Caco-2 (cell line): ENCODE data around the gene DEDD2. TPM values are rescaled to one million over a fixed set of nuclear protein-coding genes. Genes with fewer than 3 reads are reported as not detected.
A peak's percentile ranks its signal among the peaks of the same experiment; 100 is the strongest.

ENCODE experiments used
- BruUV-seq: library from RNA; stranded (reverse); fragments of 400-500 nt; replicated peaks from 2 replicates; lab custom pipeline; 2021; lab: Mats Ljungman, UMichigan
- CTCF ChIA-PET: fragments of 300-600 bp; sonication (Branson Sonifier 250); formaldehyde crosslinking; loops from one replicate; lab custom pipeline; 2022; ENCODE audit warnings: antibody characterized with exemption; lab: Charles Lee
- POLR2A ChIA-PET: fragments of 300-600 bp; sonication (Branson Sonifier 250); formaldehyde crosslinking; loops from one replicate; lab custom pipeline; 2022; ENCODE audit warnings: antibody characterized with exemption; lab: Charles Lee
- DNase-seq, 2 experiments: peaks; one replicate each; pipeline versions ENCODE4 v3.0.0 to v3.0.0-alpha.2; 2020 to 2022
- H3K27me3 ChIP-seq: replicated peaks from 2 replicates; pipeline ENCODE4 v1.6.0; 2011; ENCODE audit warnings: low read length; ENCODE audit not compliant: control insufficient read depth, insufficient read depth
- H3K36me3 ChIP-seq: 2 replicates; pipeline ENCODE4 v1.5.1; 2011; ENCODE audit warnings: low read length; ENCODE audit not compliant: control insufficient read depth, insufficient read depth
- H3K4me1 ChIP-seq: fragments of 250-450 bp; sonication (Bioruptor Pico); 2 replicates; pipeline ENCODE4 v1.5.1; 2020; ENCODE audit warnings: mild to moderate bottlenecking
- H3K4me3 ChIP-seq: 2 replicates; pipeline ENCODE4 v1.5.1; 2011; ENCODE audit warnings: low read depth, mild to moderate bottlenecking, control low read depth, low read length
- H3K9me3 ChIP-seq: fragments of 250-450 bp; sonication (Bioruptor Pico); 2 replicates; pipeline ENCODE4 v1.5.1; 2020; ENCODE audit warnings: mild to moderate bottlenecking, moderate library complexity
- H3K27ac Mint-ChIP-seq: one replicate; pipeline ENCODE4 v1.8.0; 2022; ENCODE audit warnings: mixed read lengths; ENCODE audit not compliant: unreplicated experiment
- H3K27me3 Mint-ChIP-seq: one replicate; pipeline ENCODE4 v1.8.0; 2022; ENCODE audit warnings: mixed read lengths; ENCODE audit not compliant: insufficient read depth, unreplicated experiment
- H3K36me3 Mint-ChIP-seq: one replicate; pipeline ENCODE4 v1.8.0; 2022; ENCODE audit warnings: mild to moderate bottlenecking, mixed read lengths; ENCODE audit not compliant: insufficient read depth, unreplicated experiment
- H3K4me1 Mint-ChIP-seq: one replicate; pipeline ENCODE4 v1.8.0; 2022; ENCODE audit warnings: low read depth, mixed read lengths; ENCODE audit not compliant: unreplicated experiment
- H3K4me3 Mint-ChIP-seq: one replicate; pipeline ENCODE4 v1.8.0; 2022; ENCODE audit warnings: mild to moderate bottlenecking, moderate library complexity, mixed read lengths; ENCODE audit not compliant: unreplicated experiment
- H3K9me3 Mint-ChIP-seq: one replicate; pipeline ENCODE4 v1.8.0; 2022; ENCODE audit warnings: mixed read lengths; ENCODE audit not compliant: unreplicated experiment
- intact Hi-C: fragments of 100-400 bp; cut with micrococcal nuclease; formaldehyde crosslinking; loops from one replicate; pipeline ENCODE4 v1.10.0; 2022; ENCODE audit not compliant: unreplicated experiment
- total RNA-seq: library from RNA; stranded (reverse); gene quantifications from 2 replicates; pipeline ENCODE4 v1.2.3, GENCODE V29; 2022
- TF ChIP-seq, protein P1 (sequence below), 2 experiments: fragments of 200-600 bp in 1 of 2; IDR thresholded peaks; 1 replicate in 1 of 2; 2 replicates in 1 of 2; pipeline versions ENCODE4 v1.5.1 to v1.8.0; 2011 to 2022; ENCODE audit warnings: antibody characterized with exemption in 1 of 2, control low read depth in 1 of 2, inconsistent platforms in 1 of 2, low read depth in 1 of 2, low read length in 1 of 2, mild to moderate bottlenecking in 1 of 2, moderate library complexity in 1 of 2; ENCODE audit not compliant: insufficient read depth in 1 of 2, severe bottlenecking in 1 of 2, unreplicated experiment in 1 of 2

DEDD2 gene
- total RNA-seq, 1 experiment from 2014 or later: 31.2 TPM

DNA sequence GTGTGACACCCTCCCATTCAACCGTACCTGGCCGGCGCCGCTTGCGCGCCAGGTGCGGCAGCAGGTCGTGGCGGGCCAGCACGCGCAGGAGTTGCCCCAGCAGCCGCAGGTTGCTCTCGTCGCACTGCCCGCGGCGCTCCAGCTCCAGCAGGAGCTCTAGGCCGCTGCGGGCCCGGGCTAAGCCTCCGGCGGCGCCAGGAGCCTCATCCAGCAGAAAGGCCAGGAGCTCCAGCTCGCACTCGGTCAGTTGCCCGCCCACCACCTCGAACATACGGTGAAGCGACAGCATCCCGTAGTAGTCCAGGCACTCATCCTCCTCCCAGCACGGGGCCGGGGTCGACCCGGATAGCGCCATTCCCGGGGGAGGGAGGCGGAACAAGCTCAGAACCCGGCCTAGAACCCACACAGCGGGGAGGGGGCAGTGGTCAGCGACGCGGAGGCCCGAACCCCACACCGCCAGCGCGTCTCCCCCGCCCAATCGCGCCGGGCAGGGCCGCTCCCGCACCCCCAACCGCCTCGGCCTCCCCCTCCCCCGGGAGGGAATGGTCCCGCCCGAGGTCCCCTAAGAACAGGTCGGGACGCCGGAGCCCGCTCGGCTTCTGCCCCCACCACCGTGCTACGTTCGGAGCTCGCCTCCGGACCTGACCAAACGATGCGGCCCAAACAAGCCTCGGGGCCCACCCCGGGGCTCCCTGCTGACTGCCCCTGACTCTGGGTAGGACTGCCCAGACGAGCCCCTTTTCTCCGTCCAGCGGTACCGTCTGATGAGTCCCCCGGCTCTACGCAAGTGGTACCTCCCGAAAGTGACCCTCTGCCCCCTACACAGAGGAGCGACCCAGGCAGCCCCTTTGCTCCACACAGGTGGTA, 591 bp downstream of the DEDD2 start:
- Mint-ChIP-seq H3K4me3 (peak overlapping the region; percentile 81), H3K4me1 (peaks cover 17% of the 10 kb centered on the region), H3K27ac (peak overlapping the region; percentile 85), H3K27me3 (no peaks in the 10 kb centered on the region), H3K9me3 (no peaks in the 10 kb centered on the region), H3K36me3 (peaks cover 55% of the 10 kb centered on the region)
- Histone ChIP-seq H3K36me3 (no peaks in the 10 kb centered on the region), H3K27me3 (no peaks in the 10 kb centered on the region), H3K4me1 (peaks cover 25% of the 10 kb centered on the region), H3K4me3 (peak overlapping the region; percentile 97), H3K9me3 (no peaks in the 10 kb centered on the region)
- BruUV-seq: no TSS peak
- TF ChIP-seq, protein P1, sequence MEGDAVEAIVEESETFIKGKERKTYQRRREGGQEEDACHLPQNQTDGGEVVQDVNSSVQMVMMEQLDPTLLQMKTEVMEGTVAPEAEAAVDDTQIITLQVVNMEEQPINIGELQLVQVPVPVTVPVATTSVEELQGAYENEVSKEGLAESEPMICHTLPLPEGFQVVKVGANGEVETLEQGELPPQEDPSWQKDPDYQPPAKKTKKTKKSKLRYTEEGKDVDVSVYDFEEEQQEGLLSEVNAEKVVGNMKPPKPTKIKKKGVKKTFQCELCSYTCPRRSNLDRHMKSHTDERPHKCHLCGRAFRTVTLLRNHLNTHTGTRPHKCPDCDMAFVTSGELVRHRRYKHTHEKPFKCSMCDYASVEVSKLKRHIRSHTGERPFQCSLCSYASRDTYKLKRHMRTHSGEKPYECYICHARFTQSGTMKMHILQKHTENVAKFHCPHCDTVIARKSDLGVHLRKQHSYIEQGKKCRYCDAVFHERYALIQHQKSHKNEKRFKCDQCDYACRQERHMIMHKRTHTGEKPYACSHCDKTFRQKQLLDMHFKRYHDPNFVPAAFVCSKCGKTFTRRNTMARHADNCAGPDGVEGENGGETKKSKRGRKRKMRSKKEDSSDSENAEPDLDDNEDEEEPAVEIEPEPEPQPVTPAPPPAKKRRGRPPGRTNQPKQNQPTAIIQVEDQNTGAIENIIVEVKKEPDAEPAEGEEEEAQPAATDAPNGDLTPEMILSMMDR (IDR thresholded peaks at IDR 0.05; ENCODE audit: insufficient read depth in 1 of 2, low read depth in 1 of 2, low read length in 1 of 2, severe bottlenecking in 1 of 2, unreplicated experiment in 1 of 2): no peak
- ChIA-PET CTCF (interaction anchor here (1.0 kb wide), 1 partner anchor 28 kb away, joined by 3 read pairs; no protein-coding TSS in a partner anchor), POLR2A (interaction anchor here (1.4 to 2.6 kb wide), 2 partner anchors 26 to 180 kb away, joined by 3 to 23 read pairs; partner anchors contain the start of gene GSK3A)
- intact Hi-C loops: loop anchor here (2.0 kb wide), 1 partner anchor 66 kb away; no protein-coding TSS in a partner anchor
- DNase-seq: peak; percentile 56 to 62

DNA sequence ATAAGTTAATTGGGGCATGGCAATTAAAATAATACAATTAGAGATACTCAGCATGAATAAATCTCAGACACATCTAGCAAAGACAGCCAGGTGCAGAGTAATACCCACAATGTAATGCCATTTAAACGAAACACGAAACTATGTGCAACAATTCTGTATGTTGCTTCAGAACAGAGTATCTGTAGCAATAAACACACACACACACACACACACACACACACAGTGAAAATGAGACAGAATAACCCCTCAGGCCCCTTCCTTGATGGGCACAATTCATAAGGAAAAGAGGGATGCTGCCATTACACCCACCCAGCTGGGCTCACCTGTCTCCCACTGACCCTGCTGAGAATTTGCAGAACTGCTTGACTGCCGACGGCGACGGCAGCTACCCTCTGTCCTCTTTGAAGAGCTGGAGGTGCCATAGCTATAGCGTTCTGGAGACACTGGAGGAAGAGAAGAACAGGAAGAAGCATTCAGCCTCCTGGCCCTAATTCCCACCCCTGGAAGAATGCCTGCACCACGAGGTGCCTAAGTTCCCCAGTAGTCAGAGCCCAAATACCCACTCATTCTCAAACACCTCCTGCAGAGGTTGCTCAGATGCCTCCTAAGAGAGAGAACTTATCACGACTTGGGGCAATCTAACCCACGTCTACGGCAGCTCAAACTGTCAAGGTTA, 2.5 kb downstream of the DEDD2 start:
- Mint-ChIP-seq H3K27ac (no peak overlapping the region), H3K4me1 (peaks cover 17% of the 10 kb centered on the region), H3K27me3 (no peaks in the 10 kb centered on the region), H3K36me3 (peaks cover 47% of the 10 kb centered on the region), H3K9me3 (no peaks in the 10 kb centered on the region), H3K4me3 (no peak overlapping the region)
- no peaks in the 10 kb centered on the region for H3K27me3 ChIP-seq
- intact Hi-C loops: no loop called here
- POLR2A ChIA-PET: no interaction called here
- no peak overlapping the region for H3K4me3 ChIP-seq
- BruUV-seq: no TSS peak
- CTCF ChIA-PET: no interaction called here
- peaks cover 25% of the 10 kb centered on the region for H3K4me1 ChIP-seq
- TF ChIP-seq, protein P1 (IDR thresholded peaks at IDR 0.05; ENCODE audit: insufficient read depth in 1 of 2, low read depth in 1 of 2, low read length in 1 of 2, severe bottlenecking in 1 of 2, unreplicated experiment in 1 of 2): no peak
- H3K36me3 ChIP-seq: no peaks in the 10 kb centered on the region
- no peaks in the 10 kb centered on the region for H3K9me3 ChIP-seq
- DNase-seq: no peak

DNA sequence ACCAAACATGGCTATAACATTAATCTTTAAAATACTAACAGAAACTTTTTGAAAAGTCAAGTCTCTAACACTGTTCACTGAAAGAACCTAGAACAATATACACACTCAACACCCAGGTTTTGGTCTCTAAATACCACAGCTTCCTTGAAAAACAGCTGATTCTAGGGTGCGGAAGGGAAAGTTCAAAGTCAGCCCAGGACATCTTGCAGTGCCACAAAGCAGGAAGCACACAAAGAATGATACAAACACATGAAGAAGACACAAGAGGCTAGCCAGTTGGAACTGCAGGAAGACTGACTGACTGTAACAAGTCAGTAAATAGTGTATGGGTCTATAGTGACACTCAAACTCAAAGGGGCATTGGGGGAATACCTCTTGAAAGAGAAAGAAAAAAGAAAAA, 4.6 kb downstream of the DEDD2 start:
- CTCF ChIA-PET: no interaction called here
- Histone ChIP-seq H3K36me3 (peaks cover 2% of the 10 kb centered on the region; the same call in 1 of the 2 replicates), H3K9me3 (no peaks in the 10 kb centered on the region), H3K4me1 (peaks cover 9% of the 10 kb centered on the region), H3K27me3 (no peaks in the 10 kb centered on the region), H3K4me3 (no peak overlapping the region)
- TF ChIP-seq, protein P1 (IDR thresholded peaks at IDR 0.05; ENCODE audit: insufficient read depth in 1 of 2, low read depth in 1 of 2, low read length in 1 of 2, severe bottlenecking in 1 of 2, unreplicated experiment in 1 of 2): no peak
- no peak overlapping the region for H3K4me3 Mint-ChIP-seq
- no peaks in the 10 kb centered on the region for H3K9me3 Mint-ChIP-seq
- peaks cover 58% of the 10 kb centered on the region for H3K36me3 Mint-ChIP-seq
- DNase-seq: no peak
- intact Hi-C loops: no loop called here
- POLR2A ChIA-PET: no interaction called here
- H3K27ac Mint-ChIP-seq: no peak overlapping the region
- H3K27me3 Mint-ChIP-seq: no peaks in the 10 kb centered on the region
- H3K4me1 Mint-ChIP-seq: peaks cover 10% of the 10 kb centered on the region
- BruUV-seq: no TSS peak
